CD4-positive, alpha-beta T cell treated with Interleukin-4 for 4 hours (primary cell): ENCODE results near the gene GSS.

Experiments
- DNase-seq: peaks from one replicate; pipeline ENCODE4 v3.0.0-alpha.2; 2020

Gene GSS

DNA sequence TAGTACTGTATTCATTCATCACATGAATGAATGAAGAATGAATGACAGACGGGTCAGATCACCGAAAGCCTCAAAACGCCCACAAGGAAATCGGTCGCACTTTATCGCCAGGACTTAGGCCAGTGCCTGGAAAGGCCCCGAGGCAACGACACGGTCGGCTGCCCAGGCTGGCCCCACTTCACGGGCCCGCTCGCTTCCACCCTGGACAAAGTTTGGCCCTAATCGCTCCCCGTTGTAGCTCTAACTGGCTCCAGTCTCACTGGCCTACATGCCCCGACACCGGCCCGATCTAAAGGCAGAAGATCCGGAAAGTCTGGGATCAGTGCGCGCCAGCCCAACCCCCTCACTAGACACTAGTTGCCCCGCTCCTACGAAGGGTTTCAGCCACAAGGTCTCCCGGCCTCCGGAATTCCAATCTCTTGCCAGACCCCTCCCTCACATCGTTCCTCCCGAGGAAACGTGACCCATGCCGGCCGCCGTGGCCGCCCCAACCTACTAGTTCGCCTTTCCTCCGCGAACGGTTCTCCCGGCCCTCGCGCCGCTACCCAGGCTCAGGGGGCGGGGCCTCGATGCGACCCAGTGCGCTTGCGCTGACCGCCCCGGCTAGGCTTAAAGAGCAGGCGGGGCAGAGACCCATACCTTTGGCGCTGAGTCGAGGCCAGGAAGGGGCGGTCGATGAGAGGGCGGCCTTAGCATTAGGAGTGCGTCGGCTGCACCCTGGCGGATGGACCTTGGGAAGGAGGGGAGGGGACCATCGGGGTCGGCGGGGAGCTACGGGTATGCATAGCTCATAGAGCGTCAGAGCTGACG lies at the start of gene GSS, which contains the start of gene MYH7B:
GSS (minus strand) TSS at position 576 of the 810 bp plus-strand sequence. CDS start 3,954 bp downstream, outside the sequence.
MYH7B (plus strand) TSS at position 638 of the 810 bp plus-strand sequence. CDS start 22,138 bp downstream, outside the sequence.
- peak; percentile 94 for DNase-seq

DNA sequence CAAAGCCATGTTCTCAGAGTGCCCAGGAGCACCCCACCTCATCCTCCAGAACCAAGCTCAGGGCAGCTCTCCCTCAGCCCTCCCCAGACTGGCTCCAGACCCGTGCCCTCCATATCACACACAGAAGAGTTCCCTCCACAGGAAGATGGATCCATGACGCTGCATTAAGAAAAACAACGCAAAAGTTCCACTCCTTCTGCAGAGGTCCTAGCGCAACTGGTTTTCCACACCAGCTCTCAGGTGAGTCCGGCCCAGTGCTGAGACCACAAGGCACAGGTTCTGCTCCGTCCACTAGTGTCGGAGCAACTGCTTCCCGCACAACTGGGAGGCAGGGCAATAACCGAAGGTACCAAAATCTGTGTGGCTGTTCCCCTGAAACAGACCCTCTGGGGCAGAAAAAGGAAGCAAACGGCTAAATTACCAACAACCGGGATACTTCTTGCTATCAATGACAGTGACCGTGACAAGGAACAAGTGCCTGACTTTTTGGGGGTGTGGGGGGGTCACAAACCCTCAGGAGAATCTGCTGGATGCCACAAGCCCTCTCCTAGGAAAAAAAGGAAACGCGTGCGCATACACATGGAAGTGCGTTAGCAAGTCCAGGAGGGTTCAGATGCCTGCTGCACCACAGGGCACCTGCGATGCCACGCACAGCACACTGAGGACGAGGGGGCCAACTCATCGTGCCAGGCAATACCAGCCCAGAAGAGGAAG lies 49.3 kb upstream of the GSS start:
- no peak for DNase-seq

DNA sequence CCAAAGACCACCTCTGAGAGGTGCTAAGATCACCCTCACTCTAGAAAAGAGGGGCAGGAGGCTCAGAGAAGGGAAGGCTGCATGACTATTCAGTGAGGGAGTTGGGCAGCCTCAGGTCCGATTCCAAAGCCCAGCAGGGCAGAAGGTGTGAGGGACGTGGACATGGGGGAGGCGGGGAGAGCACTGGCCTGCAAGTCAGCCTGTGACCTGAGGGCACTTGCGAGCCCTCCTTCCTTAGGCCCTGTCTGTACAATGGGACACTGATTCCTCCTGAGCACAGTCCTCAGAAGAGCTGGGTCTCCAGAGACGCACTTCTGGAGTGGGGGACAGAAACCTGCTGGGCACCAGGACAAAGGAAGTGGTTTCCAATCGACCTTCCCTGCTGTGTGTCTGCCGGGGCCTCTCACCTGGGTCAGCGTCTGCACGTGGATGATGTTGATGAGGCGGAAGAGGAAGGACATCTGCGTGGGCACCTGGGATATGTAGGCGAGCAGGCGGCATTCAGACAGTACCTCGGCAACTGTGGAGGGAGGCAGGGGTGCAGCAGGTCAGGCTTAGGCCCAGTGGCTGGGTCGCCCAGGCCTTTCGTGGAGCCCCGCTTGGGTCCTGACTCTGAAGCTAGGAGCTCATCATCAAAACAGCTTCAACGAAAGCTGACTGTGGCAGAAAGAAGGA lies 48.6 kb upstream of the GSS start:
- DNase-seq = no peak

DNA sequence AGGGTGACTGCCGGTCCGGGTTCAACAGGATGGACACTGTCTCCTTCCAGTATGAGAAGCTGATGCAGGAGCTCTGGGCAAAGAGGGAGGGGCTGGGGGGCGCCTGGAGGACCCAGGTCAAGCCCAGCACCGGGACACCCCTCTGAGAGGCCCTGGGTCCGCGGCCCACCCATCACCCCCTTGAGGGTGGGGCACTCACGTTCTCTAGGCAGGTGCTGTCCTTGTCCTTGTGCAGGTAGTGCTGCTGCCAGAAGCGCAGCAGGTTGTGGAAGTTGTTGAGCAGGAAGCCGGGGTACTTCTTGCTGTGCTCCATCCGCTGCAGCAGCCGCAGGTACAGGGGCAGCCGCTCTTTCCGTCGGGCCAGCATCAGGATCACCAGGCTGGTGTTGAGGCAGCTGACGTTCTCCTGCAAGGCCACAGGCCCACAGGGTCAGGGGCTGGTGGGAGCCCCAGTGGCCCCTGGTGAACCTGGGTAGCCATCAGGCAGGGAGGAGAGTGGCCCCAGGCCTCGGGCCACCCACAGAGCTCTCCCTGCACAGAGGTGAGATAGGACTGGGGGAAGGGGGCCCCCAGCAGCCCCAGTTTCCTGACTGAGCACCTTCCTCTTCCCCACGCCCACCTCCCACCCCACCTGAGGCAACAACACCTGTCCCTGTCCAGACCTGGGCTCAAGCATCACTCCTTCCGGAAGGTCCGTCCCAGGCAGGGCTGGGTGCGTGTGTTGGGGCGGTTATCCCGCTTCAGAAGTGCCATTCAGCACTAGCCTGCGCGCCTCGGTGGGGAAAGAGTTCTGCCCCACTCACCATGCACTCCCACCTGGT lies 47.8 kb upstream of the GSS start:
- DNase-seq = no peak

DNA sequence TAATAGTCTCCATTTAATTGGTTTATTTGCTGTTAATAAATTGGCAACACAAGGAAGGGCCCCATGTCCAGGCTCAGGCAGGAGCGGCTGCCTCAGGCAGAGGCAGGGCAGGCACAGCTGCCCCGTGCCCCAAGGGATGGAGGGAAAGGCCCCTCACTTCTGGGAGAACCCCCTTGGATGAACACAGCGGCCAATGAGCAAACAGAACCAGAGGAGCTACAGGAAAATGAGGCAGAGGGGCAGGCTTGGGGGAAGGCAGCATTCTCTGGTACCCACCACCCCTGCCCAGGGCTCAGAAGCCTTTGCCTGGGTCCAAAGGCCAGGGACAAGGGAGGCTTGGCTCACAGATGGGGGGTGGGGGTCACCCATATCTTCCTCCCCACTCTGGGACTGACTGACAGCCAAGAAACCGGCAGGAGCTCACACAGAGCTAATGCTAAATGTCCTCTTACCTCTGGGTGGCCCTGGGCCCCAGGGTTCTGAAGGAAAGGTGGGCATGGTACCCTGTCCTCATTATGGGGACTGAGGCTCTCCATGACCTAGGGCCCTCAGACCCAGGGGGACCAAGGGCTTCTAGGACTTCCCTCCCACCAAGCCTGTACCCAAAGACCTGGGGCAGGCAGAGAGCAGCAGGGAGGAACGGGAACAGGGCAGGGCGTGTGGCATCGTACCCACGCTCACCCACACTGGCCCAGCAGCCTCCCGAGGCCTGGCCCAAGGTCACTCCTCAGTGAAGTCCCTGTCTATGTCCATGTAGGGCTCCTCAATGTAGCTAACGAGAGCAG lies 47.0 kb upstream of the GSS start:
- DNase-seq = no peak

DNA sequence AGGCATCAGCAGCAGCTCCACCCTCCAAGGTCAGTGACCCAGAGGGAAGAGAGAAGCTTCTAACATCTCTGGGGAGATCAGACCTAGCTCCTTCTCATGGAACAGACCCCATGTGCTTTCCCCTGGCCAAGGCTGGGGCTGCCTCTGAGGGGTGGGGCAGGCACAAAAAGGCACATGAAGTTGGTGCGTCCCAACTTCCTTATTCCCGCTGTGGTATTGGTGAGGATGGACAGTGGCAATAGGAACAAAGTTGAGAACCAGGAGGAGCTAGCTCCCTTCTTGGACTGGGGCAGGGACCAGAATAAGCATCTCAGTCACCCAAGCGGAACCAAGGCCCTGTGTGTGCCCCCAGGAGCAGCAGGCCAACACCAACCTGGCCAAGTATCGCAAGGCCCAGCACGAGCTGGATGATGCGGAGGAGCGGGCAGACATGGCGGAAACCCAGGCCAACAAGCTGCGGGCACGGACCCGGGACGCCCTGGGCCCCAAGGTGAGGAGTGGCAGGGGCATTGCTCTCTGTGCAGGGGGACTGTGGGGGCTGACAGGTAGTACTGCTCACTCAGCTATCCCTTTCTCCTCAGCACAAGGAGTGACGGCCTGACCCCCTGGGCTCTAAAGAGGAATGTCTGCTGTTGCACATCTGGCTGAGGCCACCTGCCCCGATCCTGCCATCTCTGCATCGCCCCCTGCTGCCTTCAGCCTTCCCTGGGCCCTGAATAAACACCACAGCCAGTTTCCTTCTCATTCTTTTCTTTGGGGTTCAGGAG lies 46.2 kb upstream of the GSS start:
- no peak for DNase-seq

DNA sequence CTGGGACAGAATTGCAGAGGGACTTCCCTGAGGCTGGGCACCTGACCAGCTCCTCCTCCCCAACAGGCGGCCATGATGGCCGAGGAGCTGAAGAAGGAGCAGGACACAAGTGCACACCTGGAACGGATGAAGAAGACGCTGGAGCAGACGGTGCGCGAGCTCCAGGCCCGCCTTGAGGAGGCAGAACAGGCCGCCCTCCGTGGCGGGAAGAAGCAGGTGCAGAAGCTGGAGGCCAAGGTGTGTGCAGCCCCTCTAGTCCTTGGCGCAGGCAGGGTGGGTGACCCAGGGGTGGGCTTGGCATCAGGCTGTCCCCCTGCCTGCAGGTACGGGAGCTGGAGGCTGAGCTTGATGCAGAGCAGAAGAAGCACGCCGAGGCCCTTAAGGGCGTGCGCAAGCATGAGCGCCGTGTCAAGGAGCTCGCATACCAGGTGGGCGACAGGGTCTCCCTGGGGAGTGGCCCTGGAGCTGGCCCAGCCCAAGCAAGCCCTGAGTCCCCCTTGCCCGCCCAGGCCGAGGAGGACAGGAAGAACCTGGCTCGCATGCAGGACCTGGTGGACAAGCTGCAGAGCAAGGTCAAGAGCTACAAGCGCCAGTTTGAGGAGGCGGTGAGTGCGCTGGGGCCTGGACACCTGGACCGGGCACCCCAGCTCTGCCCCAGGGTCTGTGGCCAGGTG lies 45.5 kb upstream of the GSS start:
- no peak for DNase-seq

DNA sequence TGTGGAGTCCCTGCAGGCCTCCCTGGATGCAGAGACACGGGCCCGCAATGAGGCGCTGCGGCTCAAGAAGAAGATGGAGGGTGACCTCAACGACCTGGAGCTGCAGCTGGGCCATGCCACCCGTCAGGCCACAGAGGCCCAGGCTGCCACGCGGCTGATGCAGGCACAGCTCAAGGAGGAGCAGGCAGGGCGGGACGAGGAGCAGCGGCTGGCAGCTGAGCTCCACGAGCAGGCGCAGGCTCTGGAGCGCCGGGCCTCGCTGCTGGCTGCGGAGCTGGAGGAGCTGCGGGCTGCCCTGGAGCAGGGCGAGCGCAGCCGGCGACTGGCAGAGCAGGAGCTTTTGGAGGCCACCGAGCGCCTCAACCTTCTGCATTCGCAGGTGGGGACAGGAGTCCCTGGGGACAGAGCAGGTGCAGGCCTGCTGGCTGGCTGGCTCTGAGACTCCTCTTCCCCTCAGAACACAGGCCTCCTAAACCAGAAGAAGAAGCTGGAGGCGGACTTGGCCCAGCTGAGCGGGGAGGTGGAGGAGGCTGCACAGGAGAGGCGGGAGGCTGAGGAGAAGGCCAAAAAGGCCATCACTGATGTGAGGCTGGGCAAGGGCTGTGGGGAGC lies 44.8 kb upstream of the GSS start:
- no peak for DNase-seq

DNA sequence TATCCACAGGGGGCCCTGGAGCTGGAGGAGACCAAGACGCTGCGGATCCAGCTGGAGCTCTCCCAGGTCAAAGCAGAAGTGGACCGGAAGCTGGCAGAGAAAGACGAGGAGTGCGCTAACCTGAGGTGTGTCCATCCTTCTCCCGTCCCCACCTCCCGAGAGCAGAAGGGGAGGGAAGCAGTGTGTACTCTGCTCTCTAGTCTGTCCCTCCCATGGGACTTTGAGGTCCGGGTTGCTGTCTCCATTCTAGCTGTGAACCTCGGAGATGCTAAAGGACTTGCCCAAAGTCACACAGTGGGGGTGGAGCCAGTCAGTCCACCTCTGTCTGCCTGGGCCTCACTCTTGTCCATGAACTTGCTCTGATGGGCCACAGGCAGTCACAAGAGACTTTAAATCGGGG lies 44.2 kb upstream of the GSS start:
- DNase-seq = no peak

DNA sequence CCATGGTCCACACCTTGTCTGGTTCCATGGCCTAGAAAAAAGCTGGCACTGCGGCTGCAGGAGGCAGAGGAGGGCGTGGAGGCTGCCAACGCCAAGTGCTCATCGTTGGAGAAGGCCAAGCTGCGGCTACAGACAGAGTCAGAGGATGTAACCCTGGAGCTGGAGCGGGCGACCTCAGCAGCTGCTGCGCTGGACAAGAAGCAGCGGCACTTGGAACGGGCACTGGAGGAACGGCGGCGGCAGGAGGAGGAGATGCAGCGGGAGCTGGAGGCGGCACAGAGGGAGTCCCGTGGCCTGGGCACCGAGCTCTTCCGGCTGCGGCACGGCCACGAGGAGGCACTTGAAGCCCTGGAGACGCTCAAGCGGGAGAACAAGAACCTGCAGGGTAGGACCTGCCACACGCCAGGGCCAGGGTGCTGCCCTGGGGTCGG lies 43.4 kb upstream of the GSS start:
- DNase-seq = no peak

DNA sequence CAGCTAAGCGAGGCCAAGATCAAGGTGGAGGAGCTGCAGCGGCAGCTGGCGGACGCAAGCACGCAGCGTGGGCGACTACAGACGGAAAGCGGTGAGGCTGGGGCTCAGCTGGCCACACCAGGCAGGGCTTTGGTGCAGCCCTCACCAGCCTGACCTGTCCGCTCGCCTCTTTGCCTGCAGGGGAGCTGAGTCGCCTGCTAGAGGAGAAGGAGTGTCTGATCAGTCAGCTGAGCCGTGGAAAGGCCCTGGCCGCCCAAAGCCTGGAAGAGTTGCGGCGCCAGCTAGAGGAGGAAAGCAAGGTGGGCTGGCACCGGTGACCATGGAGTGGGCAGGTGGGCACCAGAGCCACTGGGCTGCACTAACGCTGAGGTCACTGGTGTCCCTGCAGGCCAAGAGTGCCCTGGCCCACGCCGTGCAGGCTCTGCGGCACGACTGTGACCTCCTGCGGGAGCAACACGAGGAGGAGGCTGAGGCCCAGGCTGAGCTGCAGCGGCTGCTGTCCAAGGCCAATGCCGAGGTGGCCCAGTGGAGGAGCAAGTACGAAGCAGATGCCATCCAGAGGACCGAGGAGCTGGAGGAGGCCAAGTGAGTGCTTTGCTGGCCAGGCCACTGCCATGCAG lies 42.8 kb upstream of the GSS start:
- no peak for DNase-seq

DNA sequence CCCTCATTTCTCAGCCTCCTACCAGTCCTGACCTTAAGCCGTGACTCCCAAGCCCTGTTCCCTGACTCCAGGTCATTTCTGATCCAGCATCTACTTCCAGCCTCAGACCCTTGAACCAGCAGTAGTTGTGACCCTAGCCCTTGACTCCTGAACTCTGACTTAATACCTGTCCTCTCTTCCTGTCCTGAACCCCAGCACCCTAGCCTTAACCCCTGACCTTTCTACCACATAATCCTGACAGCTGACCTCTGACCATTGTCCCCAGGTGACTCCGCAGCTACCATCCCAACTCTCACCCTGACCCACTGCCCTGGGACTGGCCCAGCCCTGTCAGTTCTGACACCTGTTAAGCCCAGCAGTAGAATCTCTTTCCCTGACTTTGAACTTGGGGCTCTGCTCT lies 42.2 kb upstream of the GSS start:
- no peak for DNase-seq

DNA sequence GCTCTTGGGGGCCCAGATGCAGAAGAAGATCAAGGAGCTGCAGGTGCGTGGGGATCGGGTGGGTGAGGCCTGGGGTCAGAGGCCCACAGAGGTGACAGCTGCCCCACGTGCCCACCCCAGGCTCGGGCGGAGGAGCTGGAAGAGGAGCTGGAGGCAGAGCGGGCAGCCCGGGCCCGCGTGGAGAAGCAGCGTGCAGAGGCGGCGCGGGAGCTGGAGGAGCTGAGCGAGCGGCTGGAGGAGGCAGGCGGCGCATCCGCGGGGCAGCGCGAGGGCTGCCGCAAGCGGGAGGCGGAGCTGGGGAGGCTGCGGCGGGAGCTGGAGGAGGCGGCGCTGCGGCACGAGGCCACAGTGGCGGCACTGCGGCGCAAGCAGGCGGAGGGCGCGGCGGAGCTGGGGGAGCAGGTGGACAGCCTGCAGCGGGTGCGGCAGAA lies 41.5 kb upstream of the GSS start:
- DNase-seq = no peak

DNA sequence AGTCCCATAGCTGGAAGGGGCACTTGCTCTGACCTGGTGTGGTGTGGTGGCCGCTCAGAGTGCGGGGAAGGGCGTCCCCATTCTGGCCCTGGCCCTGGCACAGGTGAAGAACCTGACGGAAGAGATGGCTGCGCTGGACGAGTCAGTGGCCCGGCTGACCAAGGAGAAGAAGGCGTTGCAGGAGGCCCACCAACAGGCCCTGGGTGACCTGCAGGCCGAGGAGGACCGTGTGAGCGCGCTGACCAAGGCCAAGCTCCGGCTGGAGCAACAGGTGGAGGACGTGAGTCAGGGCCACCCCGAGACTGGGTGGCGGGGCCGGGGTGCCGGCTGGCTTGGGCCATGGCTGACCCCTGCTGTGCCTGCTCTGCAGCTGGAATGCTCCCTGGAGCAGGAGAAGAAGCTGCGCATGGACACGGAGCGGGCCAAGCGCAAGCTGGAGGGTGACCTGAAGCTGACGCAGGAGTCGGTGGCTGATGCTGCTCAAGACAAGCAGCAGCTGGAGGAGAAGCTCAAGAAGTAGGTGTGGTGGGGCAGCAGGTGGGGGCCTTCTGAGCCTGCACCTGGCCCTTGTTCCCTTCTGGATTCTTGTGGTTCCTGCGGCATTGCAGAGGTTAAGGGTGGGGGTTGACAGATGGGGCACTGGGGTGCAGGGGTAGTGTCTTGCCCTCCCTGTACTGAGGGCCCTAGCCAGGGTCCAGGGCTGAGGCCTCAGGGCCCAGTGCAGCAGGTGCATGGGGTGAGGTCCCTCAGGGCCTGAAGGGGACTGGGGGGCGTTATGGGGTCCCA lies 40.8 kb upstream of the GSS start:
- DNase-seq = no peak

DNA sequence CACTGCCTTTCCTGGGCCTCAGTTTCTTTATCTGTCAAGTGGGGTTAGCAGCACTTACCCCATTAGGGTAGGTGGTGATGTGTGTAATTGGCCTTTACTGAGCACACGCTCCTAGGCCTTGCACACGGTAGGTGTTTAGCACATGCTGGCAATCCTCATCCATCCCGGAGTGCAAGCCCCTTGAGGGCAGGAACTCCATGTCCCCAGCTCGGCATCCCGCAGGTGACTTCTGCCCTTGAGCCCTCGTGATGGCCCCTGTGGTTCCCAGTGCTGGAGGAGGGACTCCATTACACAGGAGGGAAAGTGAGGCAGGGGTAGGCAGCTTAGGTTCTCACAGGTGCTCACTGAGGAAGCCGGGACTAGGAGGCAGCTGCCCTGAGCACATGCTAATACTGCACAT lies 40.1 kb upstream of the GSS start:
- no peak for DNase-seq

DNA sequence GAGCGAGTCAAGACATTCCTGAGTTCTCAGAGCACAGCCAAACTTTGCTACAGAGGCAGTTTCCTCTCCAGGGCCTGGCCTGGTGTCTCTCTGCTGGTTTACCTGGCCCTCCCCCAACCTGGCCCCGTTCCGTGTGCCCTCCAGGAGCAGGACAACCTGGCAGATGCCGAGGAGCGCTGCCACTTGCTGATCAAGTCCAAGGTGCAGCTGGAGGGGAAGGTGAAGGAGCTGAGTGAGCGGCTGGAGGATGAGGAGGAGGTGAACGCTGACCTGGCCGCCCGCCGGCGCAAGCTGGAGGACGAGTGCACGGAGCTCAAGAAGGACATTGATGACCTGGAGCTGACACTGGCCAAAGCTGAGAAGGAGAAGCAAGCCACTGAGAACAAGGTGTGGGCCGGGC lies 39.6 kb upstream of the GSS start:
- DNase-seq = no peak

DNA sequence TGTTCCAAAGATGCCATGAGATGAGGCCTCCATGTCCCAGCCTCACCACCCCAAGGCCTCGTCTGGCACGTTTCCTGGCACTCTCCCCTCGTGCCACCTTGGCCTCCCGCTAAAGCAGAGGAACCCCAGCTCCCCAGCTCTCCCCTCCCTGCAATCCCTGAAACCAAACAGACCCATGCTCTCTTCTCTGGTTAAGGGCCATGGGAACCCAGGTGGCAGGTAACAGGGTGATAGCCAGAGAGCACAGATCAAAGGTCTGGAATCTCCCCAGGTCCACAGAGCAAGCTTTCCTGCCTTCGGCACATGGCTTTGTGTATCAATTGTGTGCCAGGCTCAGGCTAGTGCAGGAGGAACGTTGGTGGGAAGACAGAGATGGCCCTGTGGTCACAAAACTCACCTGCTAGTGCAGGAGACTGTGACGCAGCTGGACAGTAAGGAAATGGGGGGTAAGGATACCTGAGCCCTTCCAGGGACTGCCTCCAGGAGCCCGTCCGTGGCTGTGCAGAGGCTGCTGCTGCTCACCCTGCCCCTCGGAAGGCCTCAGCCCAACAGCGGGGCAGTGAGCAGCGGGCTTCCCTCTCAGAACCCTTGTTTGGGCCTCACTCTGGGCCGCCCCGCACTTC lies 39.0 kb upstream of the GSS start:
- no peak for DNase-seq

DNA sequence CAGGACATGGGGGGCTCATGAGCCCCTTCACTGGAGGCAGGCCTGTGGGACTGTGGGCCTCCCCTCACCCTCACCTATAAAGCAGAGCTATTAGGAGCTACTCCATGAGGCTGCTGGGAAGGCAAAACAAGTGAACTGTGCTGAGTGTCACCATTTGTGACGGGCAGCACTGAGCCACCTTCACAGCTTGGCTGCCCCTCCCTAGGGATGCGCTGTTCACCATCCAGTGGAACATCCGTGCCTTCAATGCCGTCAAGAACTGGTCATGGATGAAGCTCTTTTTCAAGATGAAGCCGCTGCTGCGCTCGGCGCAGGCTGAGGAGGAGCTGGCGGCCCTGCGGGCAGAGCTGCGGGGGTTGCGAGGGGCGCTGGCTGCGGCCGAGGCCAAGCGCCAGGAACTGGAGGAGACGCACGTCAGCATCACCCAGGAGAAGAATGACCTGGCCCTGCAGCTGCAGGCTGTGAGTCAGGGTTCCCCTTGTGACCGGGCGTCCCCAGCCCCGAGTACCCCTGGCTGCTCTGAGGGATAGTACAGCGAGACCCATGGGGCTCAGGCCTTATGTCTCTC lies 38.4 kb upstream of the GSS start:
- no peak for DNase-seq
